Measurements from ENCODE around the gene GDF10.

GDF10 gene

DNA sequence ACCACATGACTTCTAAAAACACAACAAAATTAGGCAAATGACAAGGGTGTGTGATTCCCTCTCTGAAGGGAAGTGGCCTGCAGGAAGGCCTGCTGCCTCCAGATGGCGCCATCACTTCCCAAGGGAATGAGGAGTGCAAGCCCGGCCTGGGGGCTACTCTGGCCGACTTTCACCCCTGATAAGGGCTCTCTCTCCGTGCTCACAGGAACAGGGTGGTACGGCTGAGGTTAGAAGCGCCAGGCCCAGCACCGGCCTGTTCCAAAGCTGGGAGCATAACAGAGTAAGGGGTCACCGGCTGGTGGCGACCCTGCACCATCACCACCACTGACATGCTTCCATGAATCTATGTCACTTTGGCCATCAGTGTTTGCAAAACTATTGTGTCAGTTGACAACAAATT, 61.3 kb downstream of the GDF10 start:
- TF ChIP-seq, protein P1, sequence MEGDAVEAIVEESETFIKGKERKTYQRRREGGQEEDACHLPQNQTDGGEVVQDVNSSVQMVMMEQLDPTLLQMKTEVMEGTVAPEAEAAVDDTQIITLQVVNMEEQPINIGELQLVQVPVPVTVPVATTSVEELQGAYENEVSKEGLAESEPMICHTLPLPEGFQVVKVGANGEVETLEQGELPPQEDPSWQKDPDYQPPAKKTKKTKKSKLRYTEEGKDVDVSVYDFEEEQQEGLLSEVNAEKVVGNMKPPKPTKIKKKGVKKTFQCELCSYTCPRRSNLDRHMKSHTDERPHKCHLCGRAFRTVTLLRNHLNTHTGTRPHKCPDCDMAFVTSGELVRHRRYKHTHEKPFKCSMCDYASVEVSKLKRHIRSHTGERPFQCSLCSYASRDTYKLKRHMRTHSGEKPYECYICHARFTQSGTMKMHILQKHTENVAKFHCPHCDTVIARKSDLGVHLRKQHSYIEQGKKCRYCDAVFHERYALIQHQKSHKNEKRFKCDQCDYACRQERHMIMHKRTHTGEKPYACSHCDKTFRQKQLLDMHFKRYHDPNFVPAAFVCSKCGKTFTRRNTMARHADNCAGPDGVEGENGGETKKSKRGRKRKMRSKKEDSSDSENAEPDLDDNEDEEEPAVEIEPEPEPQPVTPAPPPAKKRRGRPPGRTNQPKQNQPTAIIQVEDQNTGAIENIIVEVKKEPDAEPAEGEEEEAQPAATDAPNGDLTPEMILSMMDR (IDR thresholded peaks at IDR 0.05; ENCODE audit: low read depth, low read length): peak; percentile 73
- DNase-seq (ENCODE audit: extremely low read depth, low read depth): no peak

DNA sequence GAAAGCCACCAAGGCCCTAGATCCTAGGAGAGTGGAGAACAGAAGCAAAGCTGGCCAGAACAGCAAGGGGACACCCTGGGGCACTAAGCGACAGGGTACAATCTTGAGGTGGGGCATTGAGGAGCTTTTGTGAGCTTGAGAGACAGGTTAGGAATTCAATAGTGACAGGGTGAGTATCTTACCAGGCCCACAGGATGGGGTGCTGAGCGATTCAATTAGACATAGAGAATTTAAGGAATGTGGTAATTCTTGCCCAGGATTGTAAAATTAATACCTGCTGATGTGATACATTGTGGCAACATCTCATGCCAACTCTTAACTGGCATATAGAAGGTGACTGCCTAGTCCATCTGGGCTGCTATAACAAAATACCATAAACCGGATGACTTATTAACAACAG, 62.2 kb downstream of the GDF10 start:
- no peak for DNase-seq (ENCODE audit: extremely low read depth, low read depth)
- TF ChIP-seq, protein P1 (IDR thresholded peaks at IDR 0.05; ENCODE audit: low read depth, low read length): no peak

All from AG09319 (cell line).